Heart right ventricle (tissue), 16 donors: ENCODE data around the gene NEK4. TPM values are rescaled to one million over a fixed set of nuclear protein-coding genes. Genes with fewer than 3 reads are reported as not detected.
"Not testable (repeated sequence)": the region's sequence is repeated elsewhere in the genome, so short reads cannot be mapped to it uniquely, and the experiment has no call there.

Experiments used
- ATAC-seq, 8 donors: fragments of 200-7000 bp; cut with Tn5 transposase; one replicate each; pipeline ENCODE4 v1.9.1; 2020; ENCODE audit warnings: mild to moderate bottlenecking in 8 of 8, moderate library complexity in 8 of 8, moderate number of reproducible peaks in 1 of 8
- DNase-seq, 2 donors: peaks; one replicate each; pipeline ENCODE4 v3.0.0-alpha.2; 2020
- H3K27ac ChIP-seq, 10 donors: fragments of 200-600 bp; sonication (generic) in 2 of 10; one replicate each; pipeline versions ENCODE4 v1.5.0 to v1.8.0; 2020 to 2022; ENCODE audit warnings: mild to moderate bottlenecking in 3 of 10
- H3K27me3 ChIP-seq, 7 donors: fragments of 200-600 bp; one replicate each; pipeline ENCODE4 v1.8.0; 2021 to 2022; ENCODE audit warnings: mild to moderate bottlenecking in 2 of 7
- H3K36me3 ChIP-seq, 9 donors: fragments of 200-600 bp; sonication (generic) in 1 of 9; one replicate each; pipeline versions ENCODE4 v1.5.0 to v1.8.0; 2020 to 2022; ENCODE audit warnings: mild to moderate bottlenecking in 2 of 9
- H3K4me1 ChIP-seq, 9 donors: fragments of 200-600 bp; sonication (generic) in 1 of 9; one replicate each; pipeline versions ENCODE4 v1.5.0 to v1.8.0; 2020 to 2022; ENCODE audit warnings: mild to moderate bottlenecking in 4 of 9
- H3K4me3 ChIP-seq, 10 donors: fragments of 200-600 bp; sonication (generic) in 2 of 10; one replicate each; pipeline versions ENCODE4 v1.5.0 to v1.8.0; 2020 to 2022; ENCODE audit warnings: mild to moderate bottlenecking in 7 of 10, moderate library complexity in 2 of 10
- H3K9me3 ChIP-seq, 11 donors: fragments of 200-600 bp in 10 of 11; sonication (generic) in 2 of 11; one replicate each; pipeline versions ENCODE4 v1.5.0 to v1.8.0; 2013 to 2022; ENCODE audit warnings: mild to moderate bottlenecking in 2 of 11, control low read depth in 1 of 11, moderate library complexity in 1 of 11
- WGBS, 2 donors: extraction: QIAGEN DNeasy Blood & Tissue Kit; methylation state at CpG; one replicate each; pipeline ENCODE4 v1.1.7; 2013; ENCODE audit warnings: inconsistent platforms in 1 of 2; 5-methylcytosine and 5-hydroxymethylcytosine counted together
- intact Hi-C, 10 donors: fragments of 100-400 bp; cut with DNase I; formaldehyde crosslinking; loops; one replicate each; pipeline versions ENCODE4 v1.11.1 to v1.14.2; 2022
- polyA plus RNA-seq, 2 donors: library from polyadenylated mRNA; stranded (reverse); fragments of 200-250 nt; gene quantifications; one replicate each; pipeline ENCODE4 v1.2.3, GENCODE V29; 2013
- total RNA-seq, 10 donors: library from RNA; stranded (reverse); fragmentation: NEBNext Ultra II Directional in 3 of 10; extraction: Animal tissue kit (Norgen Biotek cat#: 25700) in 3 of 10; gene quantifications; one replicate each; pipeline versions ENCODE4 v1.2.1 to v1.2.4, GENCODE V29; 2021 to 2023
- TF ChIP-seq, protein P1 (sequence below), 9 donors: fragments of 200-600 bp; sonication (generic) in 2 of 9; IDR thresholded peaks; one replicate each; pipeline versions ENCODE4 v1.5.0 to v1.8.0; 2021 to 2022; ENCODE audit warnings: antibody characterized with exemption in 9 of 9, mild to moderate bottlenecking in 5 of 9, moderate library complexity in 1 of 9
- donor health status: Arrhythmogenic right ventricular cardiomyopathy.
- donor health status: ischemic (EF 13 %, LVEDD 7.1; RV severe dilation, severe dysfunction).
- donor health status: healthy with polysubstance abuse.
- donor health status: DM: no; HTN: yes; CAD: no.
- donor health status: DM: no; HTN: no; CAD: no.
- donor health status: ischemic (EF 25% LVEDD 6.9; RV normal size, moderate dysfunction).
- donor health status: ischemic (EF 25% LVEDD 5.7; RV mildly dilated, moderate dysfunction).
- donor health status: healthy.
- donor health status: DM: yes; HTN: yes; CAD: no.
- donor health status: Ischemic cardiomyopathy.
- donor health status: ischemic (EF 35%, LVEDD 5.7; RV mildly dilated, moderate dysfunction).
- donor health status: nonischemic (EF 11% LVEDD 7.7; RV severe dilation, severe dysfunction).
- donor health status: DM: yes; HTN: yes; CAD: no.
- donor health status: PGD.
- donor health status: ischemic (EF 29% LVEDD 5.4; RV normal size, mild dysfunction).
- donor health status: nonischemic (EF 23%, LVEDD 6.1; RV moderate dilation, normal function).

NEK4 gene
- total and polyA plus RNA-seq, 12 donors: 4.6 to 21.4 (median 16.0) TPM

DNA sequence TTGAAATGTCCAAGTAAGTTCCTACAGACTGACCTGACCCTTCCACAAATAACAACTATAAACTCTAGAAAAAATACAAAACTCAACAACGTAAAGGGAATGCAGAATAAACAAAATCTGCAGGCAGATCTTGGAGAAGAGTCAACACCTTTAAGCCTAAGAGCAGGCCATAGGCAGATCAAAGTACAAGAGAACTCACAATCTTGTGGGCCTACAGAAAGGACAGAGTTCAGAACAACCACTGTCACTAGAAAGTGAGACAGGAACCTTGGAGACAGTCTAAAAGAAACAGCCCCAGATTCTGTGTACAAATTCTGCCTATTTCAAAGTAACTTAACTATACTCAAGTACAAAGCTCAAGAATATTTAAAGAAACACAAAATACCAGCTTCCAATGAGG is 31.0 kb downstream of the NEK4 start:
- TF ChIP-seq, protein P1, sequence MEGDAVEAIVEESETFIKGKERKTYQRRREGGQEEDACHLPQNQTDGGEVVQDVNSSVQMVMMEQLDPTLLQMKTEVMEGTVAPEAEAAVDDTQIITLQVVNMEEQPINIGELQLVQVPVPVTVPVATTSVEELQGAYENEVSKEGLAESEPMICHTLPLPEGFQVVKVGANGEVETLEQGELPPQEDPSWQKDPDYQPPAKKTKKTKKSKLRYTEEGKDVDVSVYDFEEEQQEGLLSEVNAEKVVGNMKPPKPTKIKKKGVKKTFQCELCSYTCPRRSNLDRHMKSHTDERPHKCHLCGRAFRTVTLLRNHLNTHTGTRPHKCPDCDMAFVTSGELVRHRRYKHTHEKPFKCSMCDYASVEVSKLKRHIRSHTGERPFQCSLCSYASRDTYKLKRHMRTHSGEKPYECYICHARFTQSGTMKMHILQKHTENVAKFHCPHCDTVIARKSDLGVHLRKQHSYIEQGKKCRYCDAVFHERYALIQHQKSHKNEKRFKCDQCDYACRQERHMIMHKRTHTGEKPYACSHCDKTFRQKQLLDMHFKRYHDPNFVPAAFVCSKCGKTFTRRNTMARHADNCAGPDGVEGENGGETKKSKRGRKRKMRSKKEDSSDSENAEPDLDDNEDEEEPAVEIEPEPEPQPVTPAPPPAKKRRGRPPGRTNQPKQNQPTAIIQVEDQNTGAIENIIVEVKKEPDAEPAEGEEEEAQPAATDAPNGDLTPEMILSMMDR (IDR thresholded peaks at IDR 0.05): no peak
- Histone ChIP-seq H3K4me3 (no peak overlapping the region), H3K9me3 (no peaks in the 10 kb centered on the region), H3K27me3 (no peaks in the 10 kb centered on the region), H3K4me1 (no peaks in the 10 kb centered on the region), H3K27ac (no peak overlapping the region), H3K36me3 (peaks cover 0 to 100% (median 73%) of the 10 kb centered on the region in 9 donors)
- ATAC-seq: no peak
- no peak for DNase-seq
- intact Hi-C loops: loop anchor here in 8 of 10 donors (2.0 to 10.0 kb wide), 6 partner anchors 185 to 335 kb away; no protein-coding TSS in a partner anchor
- 87 to 92% methylated on average over 1 of the region's 1 CpG for WGBS, 2 donors

GRCh38 chr3:52733256-52733891 is 37.4 kb downstream of the NEK4 start:
- no peak for DNase-seq
- Histone ChIP-seq H3K4me1 (peaks cover 0 to 8% (median 0%) of the 10 kb centered on the region in 9 donors), H3K36me3 (peaks cover 0 to 100% (median 44%) of the 10 kb centered on the region in 9 donors), H3K4me3 (no peak overlapping the region), H3K27ac (no peak overlapping the region), H3K27me3 (no peaks in the 10 kb centered on the region), H3K9me3 (peaks cover 0 to 31% (median 6%) of the 10 kb centered on the region in 11 donors)
- TF ChIP-seq, protein P1 (IDR thresholded peaks at IDR 0.05): no peak
- WGBS, 2 donors: 87 to 98% methylated on average over 10 of the region's 10 CpGs
- intact Hi-C loops: no loop called here
- ATAC-seq: no peak

DNA sequence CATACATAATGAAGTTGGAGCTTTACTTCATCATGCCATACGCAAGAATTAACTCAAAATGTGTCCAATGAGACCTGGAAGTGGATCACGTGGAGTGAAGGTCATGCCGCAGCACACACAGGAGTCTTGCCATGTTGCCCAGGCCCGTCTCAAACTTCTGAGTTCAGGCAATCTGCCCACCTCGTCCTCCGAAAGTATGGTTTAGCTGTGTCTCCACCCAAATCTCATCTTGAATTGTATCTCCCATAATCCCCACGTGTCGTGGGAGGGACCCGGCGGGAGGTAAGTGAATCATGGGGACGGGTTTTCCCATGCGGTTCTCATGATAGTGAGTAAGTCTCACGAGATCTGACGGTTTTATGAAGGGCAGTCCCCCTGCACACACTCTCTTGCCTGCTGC is 39.1 kb downstream of the NEK4 start:
- H3K36me3 ChIP-seq: peaks cover 0 to 93% (median 32%) of the 10 kb centered on the region in 9 donors
- peaks cover 0 to 8% (median 0%) of the 10 kb centered on the region in 9 donors for H3K4me1 ChIP-seq
- WGBS, 2 donors: 82 to 95% methylated on average over 14 of the region's 14 CpGs
- no peak for DNase-seq
- peaks cover 0 to 31% (median 8%) of the 10 kb centered on the region in 11 donors for H3K9me3 ChIP-seq
- H3K27me3 ChIP-seq: no peaks in the 10 kb centered on the region
- TF ChIP-seq, protein P1 (IDR thresholded peaks at IDR 0.05): no peak
- no peak for ATAC-seq
- H3K27ac ChIP-seq: no peak overlapping the region
- no peak overlapping the region for H3K4me3 ChIP-seq
- intact Hi-C loops: no loop called here

- H3K9me3 ChIP-seq: peaks cover 0 to 31% (median 8%) of the 10 kb centered on the region in 11 donors
- no peak overlapping the region for H3K27ac ChIP-seq
- no peaks in the 10 kb centered on the region for H3K27me3 ChIP-seq
- no peak overlapping the region for H3K4me3 ChIP-seq
- TF ChIP-seq, protein P1 (IDR thresholded peaks at IDR 0.05): no peak
- ATAC-seq: no peak
- DNase-seq: no peak
- H3K4me1 ChIP-seq: peaks cover 0 to 8% (median 0%) of the 10 kb centered on the region in 9 donors
- intact Hi-C loops: no loop called here
- peaks cover 0 to 84% (median 25%) of the 10 kb centered on the region in 9 donors for H3K36me3 ChIP-seq
Observed at GRCh38 chr3:52730681-52731080, 40.1 kb downstream of the NEK4 start.

DNA sequence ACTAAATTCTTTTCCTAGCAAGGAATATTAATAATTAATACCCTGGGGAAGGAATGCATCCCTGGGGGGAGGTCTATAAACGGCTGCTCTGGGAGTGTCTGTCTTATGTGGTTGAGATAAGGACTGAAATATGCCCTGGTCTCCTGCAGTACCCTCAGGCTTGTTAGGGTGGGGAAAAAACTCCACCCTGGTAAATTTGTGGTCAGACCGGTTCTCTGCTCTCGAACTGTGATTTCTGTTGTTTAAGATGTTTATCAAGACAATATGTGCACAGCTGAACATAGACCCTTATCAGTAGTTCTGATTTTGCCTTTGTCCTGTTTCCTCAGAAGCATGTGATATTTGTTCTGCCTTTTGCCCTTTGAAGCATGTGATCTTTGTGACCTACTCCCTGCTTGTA is 42.0 kb downstream of the NEK4 start:
- ATAC-seq, H3K4me1 ChIP-seq, H3K27ac ChIP-seq, DNase-seq, intact Hi-C loops, H3K4me3 ChIP-seq, H3K27me3 ChIP-seq: not testable (repeated sequence)
- WGBS, 2 donors: 53 to 81% methylated on average over 3 of the region's 3 CpGs
- Histone ChIP-seq H3K9me3 (peaks cover 0 to 28% (median 8%) of the 10 kb centered on the region in 11 donors), H3K36me3 (peaks cover 0 to 64% (median 25%) of the 10 kb centered on the region in 9 donors)
